ENCODE measurements around the gene FAM222A. TPM values are rescaled to one million over a fixed set of nuclear protein-coding genes. Genes with fewer than 3 reads are reported as not detected.

FAM222A gene
- polyA plus RNA-seq, 3 donors, result 0.09 TPM; not detected in 2

GRCh38 chr12:109743076-109743910, 29.7 kb downstream of the FAM222A start:
- Histone ChIP-seq H3K79me2 (ENCODE audit: insufficient read depth, low read length) (no peaks in the 10 kb centered on the region), H3K9me3 (replicated peaks in 1 of 2; ENCODE audit: control insufficient read depth in 1 of 2, insufficient read depth in 1 of 2, low read length in 2 of 2) (no peaks in the 10 kb centered on the region), H3K27me3 (ENCODE audit: control insufficient read depth in 2 of 2, insufficient read depth in 2 of 2, low read length in 2 of 2) (no peaks in the 10 kb centered on the region), H3K4me3 (replicated peaks in 1 of 3; ENCODE audit: low read depth in 2 of 3, low read length in 3 of 3) (no peak overlapping the region), H3K4me2 (replicated peaks; ENCODE audit: extremely low read depth, low read length, poor library complexity, severe bottlenecking) (no peak overlapping the region), H4K20me1 (ENCODE audit: insufficient read depth, low read length) (no peaks in the 10 kb centered on the region), H3K9ac (ENCODE audit: insufficient read depth, low read length, poor library complexity, severe bottlenecking) (no peak overlapping the region), H3K27ac (ENCODE audit: low read depth in 1 of 2, low read length in 2 of 2) (no peak overlapping the region), H3K4me1 (ENCODE audit: control insufficient read depth in 1 of 2, insufficient read depth in 2 of 2, low read length in 2 of 2) (no peaks in the 10 kb centered on the region), H3K36me3 (replicated peaks in 1 of 2; ENCODE audit: control insufficient read depth in 1 of 2, insufficient read depth in 2 of 2, low read length in 2 of 2) (no peaks in the 10 kb centered on the region), H2AFZ (ENCODE audit: insufficient read depth, low read depth, low read length, poor library complexity, severe bottlenecking) (no peak overlapping the region)
- Mint-ChIP-seq H3K4me3 (no peak overlapping the region), H3K4me1 (peaks cover 8% of the 10 kb centered on the region), H3K27me3 (ENCODE audit: low read depth in 3 of 3) (peaks cover 2 to 4% (median 2%) of the 10 kb centered on the region in 3 donors), H3K9me3 (no peaks in the 10 kb centered on the region), H3K36me3 (no peaks in the 10 kb centered on the region), H3K27ac (no peak overlapping the region)
- TF ChIP-seq, protein P1, sequence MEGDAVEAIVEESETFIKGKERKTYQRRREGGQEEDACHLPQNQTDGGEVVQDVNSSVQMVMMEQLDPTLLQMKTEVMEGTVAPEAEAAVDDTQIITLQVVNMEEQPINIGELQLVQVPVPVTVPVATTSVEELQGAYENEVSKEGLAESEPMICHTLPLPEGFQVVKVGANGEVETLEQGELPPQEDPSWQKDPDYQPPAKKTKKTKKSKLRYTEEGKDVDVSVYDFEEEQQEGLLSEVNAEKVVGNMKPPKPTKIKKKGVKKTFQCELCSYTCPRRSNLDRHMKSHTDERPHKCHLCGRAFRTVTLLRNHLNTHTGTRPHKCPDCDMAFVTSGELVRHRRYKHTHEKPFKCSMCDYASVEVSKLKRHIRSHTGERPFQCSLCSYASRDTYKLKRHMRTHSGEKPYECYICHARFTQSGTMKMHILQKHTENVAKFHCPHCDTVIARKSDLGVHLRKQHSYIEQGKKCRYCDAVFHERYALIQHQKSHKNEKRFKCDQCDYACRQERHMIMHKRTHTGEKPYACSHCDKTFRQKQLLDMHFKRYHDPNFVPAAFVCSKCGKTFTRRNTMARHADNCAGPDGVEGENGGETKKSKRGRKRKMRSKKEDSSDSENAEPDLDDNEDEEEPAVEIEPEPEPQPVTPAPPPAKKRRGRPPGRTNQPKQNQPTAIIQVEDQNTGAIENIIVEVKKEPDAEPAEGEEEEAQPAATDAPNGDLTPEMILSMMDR (IDR thresholded peaks at IDR 0.05), result no peak
- DNase-seq, result no peak
- intact Hi-C loops (cut with micrococcal nuclease), result no loop called here
- 86% methylated on average over 11 of the region's 17 CpGs for WGBS (ENCODE audit: insufficient coverage)

DNA sequence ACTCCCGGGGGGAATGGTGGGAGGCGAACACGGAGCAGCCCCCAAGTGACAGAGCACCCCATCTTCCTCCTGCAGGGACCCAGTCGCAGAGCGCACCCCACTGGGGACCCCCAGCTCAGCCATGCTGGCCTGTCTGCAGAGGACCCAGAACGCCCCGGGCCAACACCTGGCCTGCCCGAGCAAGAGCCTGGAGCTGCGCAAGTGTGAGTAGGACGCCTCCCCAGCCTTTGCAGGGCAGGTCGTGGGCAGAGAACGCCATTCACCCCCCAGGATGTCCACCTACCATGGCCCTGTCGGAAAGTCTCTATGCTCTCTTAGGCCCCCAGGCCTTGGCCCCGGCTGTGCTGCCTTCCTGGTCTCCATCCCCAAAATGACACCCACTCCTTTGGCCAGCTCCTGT, 30.4 kb downstream of the FAM222A start:
- Histone ChIP-seq H3K79me2 (ENCODE audit: insufficient read depth, low read length) (no peaks in the 10 kb centered on the region), H3K4me1 (ENCODE audit: control insufficient read depth in 1 of 2, insufficient read depth in 2 of 2, low read length in 2 of 2) (no peaks in the 10 kb centered on the region), H3K4me2 (replicated peaks; ENCODE audit: extremely low read depth, low read length, poor library complexity, severe bottlenecking) (no peak overlapping the region), H2AFZ (ENCODE audit: insufficient read depth, low read depth, low read length, poor library complexity, severe bottlenecking) (no peak overlapping the region), H3K4me3 (replicated peaks in 1 of 3; ENCODE audit: low read depth in 2 of 3, low read length in 3 of 3) (no peak overlapping the region), H3K9ac (ENCODE audit: insufficient read depth, low read length, poor library complexity, severe bottlenecking) (no peak overlapping the region), H3K27ac (ENCODE audit: low read depth in 1 of 2, low read length in 2 of 2) (no peak overlapping the region), H4K20me1 (ENCODE audit: insufficient read depth, low read length) (no peaks in the 10 kb centered on the region), H3K9me3 (replicated peaks in 1 of 2; ENCODE audit: control insufficient read depth in 1 of 2, insufficient read depth in 1 of 2, low read length in 2 of 2) (no peaks in the 10 kb centered on the region), H3K27me3 (ENCODE audit: control insufficient read depth in 2 of 2, insufficient read depth in 2 of 2, low read length in 2 of 2) (no peaks in the 10 kb centered on the region), H3K36me3 (replicated peaks in 1 of 2; ENCODE audit: control insufficient read depth in 1 of 2, insufficient read depth in 2 of 2, low read length in 2 of 2) (no peaks in the 10 kb centered on the region)
- H3K27ac Mint-ChIP-seq, result no peak overlapping the region
- H3K27me3 Mint-ChIP-seq (ENCODE audit: low read depth in 3 of 3), result peaks cover 2 to 4% (median 2%) of the 10 kb centered on the region in 3 donors
- no peaks in the 10 kb centered on the region for H3K9me3 Mint-ChIP-seq
- H3K36me3 Mint-ChIP-seq, result no peaks in the 10 kb centered on the region
- TF ChIP-seq, protein P1 (IDR thresholded peaks at IDR 0.05), result no peak
- 98% methylated on average over 14 of the region's 14 CpGs for WGBS (ENCODE audit: insufficient coverage)
- intact Hi-C loops (cut with micrococcal nuclease), result no loop called here
- no peak overlapping the region for H3K4me3 Mint-ChIP-seq
- peaks cover 8% of the 10 kb centered on the region for H3K4me1 Mint-ChIP-seq
- DNase-seq, result no peak
